NT2/D1 (cell line): ENCODE results near the gene NCMAP.
"Not testable (repeated sequence)": the region's sequence is repeated elsewhere in the genome, so short reads cannot be mapped to it uniquely, and the experiment has no call there.

Experiments used
- YY1 ChIP-seq: IDR thresholded peaks from 2 replicates; pipeline ENCODE4 v1.6.1; 2011; ENCODE audit not compliant: insufficient read length, insufficient read depth
- ZNF274 ChIP-seq: IDR thresholded peaks from 2 replicates; pipeline ENCODE4 v1.6.1; 2011; ENCODE audit warnings: mild to moderate bottlenecking, low read depth, low read length

GRCh38 chr1:24520282-24520681 is 35.6 kb upstream of the NCMAP start:
- TF ChIP-seq ZNF274, YY1: not testable (repeated sequence)
